AG20443 (cell line): ENCODE measurements around the gene CALB2.

Experiments
- DNase-seq: peaks from one replicate; pipeline ENCODE4 v3.0.0; 2012; ENCODE audit warnings: low spot score, mixed read lengths

Gene CALB2

GRCh38 chr16:71389330-71389729 is 30.8 kb downstream of the CALB2 start:
- DNase-seq, result no peak

GRCh38 chr16:71396594-71396993 is 38.1 kb downstream of the CALB2 start:
- DNase-seq, result no peak

DNA sequence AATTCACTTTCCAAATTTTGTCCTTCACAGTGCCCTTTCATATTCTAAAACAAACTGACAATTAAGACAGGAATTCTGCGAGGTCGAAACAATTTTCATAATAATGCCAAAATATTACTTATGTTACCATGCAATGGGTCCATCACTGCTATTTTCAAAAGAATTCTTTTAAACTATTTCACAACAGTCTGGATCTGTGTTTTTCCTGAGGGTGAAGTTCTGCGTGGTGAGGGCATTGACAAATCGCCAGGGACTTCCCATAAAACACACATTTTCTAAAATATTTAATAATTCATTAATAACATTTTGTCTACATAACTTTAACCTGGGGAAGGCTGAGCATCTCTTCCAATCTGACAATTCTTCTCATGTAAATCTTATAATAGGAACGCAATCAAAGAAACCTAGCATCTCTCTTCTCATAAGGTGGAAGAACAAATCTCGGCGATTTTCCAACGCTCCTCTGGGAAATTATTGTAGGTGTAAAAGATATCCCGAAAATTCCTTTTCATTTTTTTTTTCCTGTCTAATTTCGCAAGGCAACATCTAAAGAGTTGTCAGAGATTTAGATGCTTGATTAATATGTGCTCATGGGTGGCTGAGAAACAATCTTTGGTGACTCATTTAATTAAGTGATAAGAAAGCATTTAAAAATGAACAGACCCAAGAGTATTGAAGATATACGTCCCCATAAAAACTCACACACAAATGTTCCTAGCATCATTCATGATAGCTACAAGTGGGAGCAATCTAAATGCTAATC is 41.5 kb downstream of the CALB2 start:
- no peak for DNase-seq

DNA sequence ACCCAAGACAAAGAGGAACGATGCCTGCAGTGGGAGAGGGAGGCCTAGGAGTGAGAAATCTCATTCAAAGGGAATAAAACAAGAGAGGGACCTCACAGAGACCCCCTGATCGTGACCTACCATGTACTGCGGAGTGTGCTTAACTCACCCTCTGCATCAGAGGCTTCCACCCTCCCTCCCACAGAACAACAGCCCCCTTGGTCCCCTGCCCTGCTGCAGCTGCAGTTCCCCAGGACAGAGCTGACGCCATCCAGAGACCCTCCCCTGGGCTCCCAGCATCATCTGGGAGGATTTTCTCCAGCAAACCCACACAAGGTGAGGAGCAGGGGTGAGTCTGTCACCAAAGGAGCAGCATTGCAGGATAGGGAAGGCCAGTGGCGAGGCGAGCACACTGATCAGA is 43.5 kb downstream of the CALB2 start:
- no peak for DNase-seq

DNA sequence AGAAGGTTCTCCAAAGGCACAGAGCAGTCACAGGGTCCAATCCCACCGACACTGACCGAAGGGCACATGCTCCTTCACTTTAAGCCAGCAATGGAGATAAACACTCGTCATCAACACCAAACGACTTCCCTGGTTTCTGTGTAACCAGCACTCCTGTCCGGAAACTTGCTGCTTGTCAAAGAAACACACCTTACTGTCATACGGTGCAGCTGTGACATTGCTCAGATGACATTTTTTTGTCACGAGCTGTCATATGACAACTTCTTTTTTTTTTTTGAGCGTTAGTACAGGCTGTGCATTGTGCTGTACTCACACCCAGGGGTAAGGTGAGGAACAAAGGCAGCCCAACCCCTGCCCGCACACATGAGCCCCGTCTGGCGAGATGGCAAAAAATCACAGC is 44.2 kb downstream of the CALB2 start:
- DNase-seq, result no peak

DNA sequence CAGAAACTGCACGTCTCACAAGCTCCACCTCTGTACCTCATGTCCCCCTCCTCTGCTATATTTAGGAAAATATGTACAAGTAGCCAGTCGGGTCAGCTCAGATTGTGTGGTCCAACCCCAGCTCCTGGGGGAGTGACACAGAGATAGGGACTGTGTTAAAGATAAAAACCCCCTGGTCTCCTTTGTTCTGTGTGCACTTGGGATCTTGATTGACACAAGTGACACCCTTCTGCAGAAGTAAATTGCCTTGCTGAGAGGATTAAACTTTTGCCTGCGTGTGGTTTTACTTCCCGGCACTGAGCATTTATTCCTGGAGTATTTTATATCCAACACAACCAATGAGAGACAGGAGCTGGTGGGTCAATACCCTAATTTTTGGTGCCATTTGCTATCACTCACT is 45.8 kb downstream of the CALB2 start:
- no peak for DNase-seq

GRCh38 chr16:71406316-71406715 is 47.8 kb downstream of the CALB2 start:
- no peak for DNase-seq

- no peak for DNase-seq
Measured at GRCh38 chr16:71406724-71407123, 48.2 kb downstream of the CALB2 start.

DNA sequence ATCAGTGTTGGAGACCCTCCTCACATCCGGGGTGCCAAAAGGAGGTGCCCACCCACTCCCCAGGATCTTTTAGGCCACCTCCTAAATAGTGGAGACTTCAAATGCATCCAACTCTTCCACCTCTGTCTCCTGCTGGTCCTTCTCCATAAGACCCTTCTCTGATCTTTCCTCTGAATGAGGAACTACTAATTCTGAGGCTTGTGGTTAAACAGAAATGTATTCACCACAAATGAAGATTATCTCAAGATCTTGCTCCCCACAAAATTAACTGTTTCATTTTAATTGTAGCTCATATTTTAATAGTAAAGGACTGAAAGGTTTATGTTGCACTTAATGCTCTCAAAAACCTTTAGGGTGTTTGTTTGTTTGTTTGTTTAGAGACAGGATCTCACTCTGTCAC is 49.2 kb downstream of the CALB2 start:
- no peak for DNase-seq

GRCh38 chr16:71408536-71408935 is 50.0 kb downstream of the CALB2 start:
- DNase-seq, result no peak

DNA sequence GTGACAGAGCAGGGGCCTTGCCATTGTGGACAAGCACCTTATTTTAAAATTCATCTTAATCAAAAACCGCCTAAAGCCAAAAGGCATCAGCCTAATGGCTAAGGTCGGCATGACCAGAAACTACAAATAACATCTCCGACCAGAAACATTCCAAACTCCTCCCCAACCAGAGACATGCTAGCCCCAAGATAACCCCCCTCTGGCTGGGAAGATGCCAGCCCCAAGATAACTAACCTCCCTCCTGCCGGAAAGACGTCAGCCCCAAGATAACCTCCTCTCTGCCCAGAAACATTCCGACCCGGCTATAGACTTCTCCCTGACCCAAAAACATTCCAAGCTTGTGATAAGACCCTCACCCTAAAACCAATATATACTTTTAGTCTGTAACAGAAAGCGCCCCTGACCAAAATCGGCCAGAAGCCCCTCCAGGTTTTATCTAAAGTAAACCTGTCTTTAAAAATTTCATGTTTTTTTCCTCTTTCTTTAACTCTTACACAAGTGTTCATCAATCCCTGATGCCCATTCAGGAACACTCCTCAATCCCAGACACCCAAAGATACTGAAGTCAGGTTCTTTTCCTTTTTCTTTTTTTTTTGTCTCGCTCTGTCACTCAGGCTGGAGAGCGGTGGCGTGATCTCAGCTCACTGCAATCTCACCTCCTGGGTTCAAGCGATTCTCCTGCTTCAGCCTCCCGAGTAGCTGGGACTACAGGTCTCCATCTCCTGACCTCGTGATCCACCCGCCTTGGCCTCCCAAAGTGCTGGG is 50.7 kb downstream of the CALB2 start:
- DNase-seq, result no peak

- no peak for DNase-seq
Measured at GRCh38 chr16:71410146-71410545, 51.6 kb downstream of the CALB2 start.

- peak; percentile 89 for DNase-seq
Measured at GRCh38 chr16:71412270-71413160, 54.0 kb downstream of the CALB2 start.

- no peak for DNase-seq
Measured at GRCh38 chr16:71413341-71413740, 54.8 kb downstream of the CALB2 start.

- DNase-seq, result no peak
Measured at GRCh38 chr16:71414038-71414437, 55.5 kb downstream of the CALB2 start.

- peak; percentile 43 for DNase-seq
Measured at GRCh38 chr16:71421911-71422310, 63.4 kb downstream of the CALB2 start.

DNA sequence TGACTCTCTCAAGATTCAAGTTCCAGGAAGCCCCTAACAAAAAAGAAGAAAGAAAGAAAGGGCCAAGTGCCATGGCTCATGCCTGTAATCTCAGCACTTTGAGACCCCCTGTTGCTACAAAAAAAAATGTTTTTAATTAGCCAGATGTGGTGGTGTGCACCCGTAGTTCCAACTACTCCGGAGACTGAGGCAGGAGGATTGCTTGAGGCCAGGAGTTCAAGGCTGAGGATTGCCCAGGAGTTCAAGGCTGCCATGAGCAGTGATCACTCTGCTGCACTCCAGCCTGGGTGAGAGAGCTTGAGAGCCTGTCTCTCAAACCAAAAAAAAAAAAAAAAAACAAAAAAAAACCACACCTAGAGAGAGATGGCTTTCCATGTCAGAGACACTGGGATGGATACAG is 64.5 kb downstream of the CALB2 start:
- DNase-seq, result no peak

DNA sequence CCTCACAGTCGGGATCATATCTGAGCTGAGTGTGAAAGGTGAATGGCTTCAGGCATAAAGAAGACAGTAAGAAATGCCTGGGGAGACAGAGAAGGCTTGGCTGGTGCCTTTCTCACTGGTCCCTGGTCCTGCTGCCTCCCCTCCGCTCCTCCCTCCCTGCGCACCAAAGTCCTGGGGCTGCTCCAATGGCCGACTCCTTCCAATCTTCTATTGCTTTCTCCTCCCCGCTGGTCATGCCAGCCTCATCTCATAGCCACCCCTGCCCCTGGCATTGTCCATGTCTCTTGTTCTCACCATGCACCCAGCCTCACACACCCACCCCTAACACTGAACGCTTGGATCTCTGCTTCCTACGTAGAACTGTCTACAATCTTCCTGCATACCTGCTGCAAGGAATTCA is 65.3 kb downstream of the CALB2 start:
- DNase-seq, result no peak

- DNase-seq, result no peak
Measured at GRCh38 chr16:71424626-71425025, 66.1 kb downstream of the CALB2 start.

GRCh38 chr16:71425746-71426068 is 67.2 kb downstream of the CALB2 start:
- no peak for DNase-seq

- peak; percentile 56 for DNase-seq
Measured at GRCh38 chr16:71426069-71426879, 67.8 kb downstream of the CALB2 start.
